NCI-H1048 (cell line): Measurements from ENCODE around the gene TMCO1.
A peak's percentile ranks its signal among the peaks of the same experiment; 100 is the strongest.
"Not testable (repeated sequence)": the region's sequence is repeated elsewhere in the genome, so short reads cannot be mapped to it uniquely, and the experiment has no call there.

ENCODE experiments used
- DNase-seq: peaks from one replicate; lab custom pipeline; 2025; lab: John Stamatoyannopoulos, UW

Gene TMCO1

GRCh38 chr1:165747632-165748447, 20.8 kb downstream of the TMCO1 start:
- no peak for DNase-seq

GRCh38 chr1:165744913-165745312, 23.8 kb downstream of the TMCO1 start:
- not testable (repeated sequence) for DNase-seq

GRCh38 chr1:165742194-165742593, 26.5 kb downstream of the TMCO1 start:
- no peak for DNase-seq

GRCh38 chr1:165738794-165739193, 29.9 kb downstream of the TMCO1 start:
- DNase-seq = no peak

- DNase-seq = no peak
Observed at GRCh38 chr1:165737196-165737595, 31.5 kb downstream of the TMCO1 start.

GRCh38 chr1:165734906-165735305, 33.8 kb downstream of the TMCO1 start:
- no peak for DNase-seq

- DNase-seq = no peak
Observed at GRCh38 chr1:165726841-165727240, 41.8 kb downstream of the TMCO1 start.

GRCh38 chr1:165726169-165726568, 42.5 kb downstream of the TMCO1 start:
- DNase-seq = no peak

GRCh38 chr1:165717918-165718515, 50.7 kb downstream of the TMCO1 start:
- DNase-seq = no peak

GRCh38 chr1:165716265-165717051, 52.2 kb downstream of the TMCO1 start:
- DNase-seq = not testable (repeated sequence)

GRCh38 chr1:165712764-165713163, 55.9 kb downstream of the TMCO1 start:
- no peak for DNase-seq

- no peak for DNase-seq
Observed at GRCh38 chr1:165707984-165708706, 60.5 kb downstream of the TMCO1 start.

- no peak for DNase-seq
Observed at GRCh38 chr1:165703648-165704047, 65.0 kb downstream of the TMCO1 start.

- DNase-seq = not testable (repeated sequence)
Observed at GRCh38 chr1:165701922-165702321, 66.7 kb downstream of the TMCO1 start.

GRCh38 chr1:165699577-165699976, 69.1 kb downstream of the TMCO1 start:
- no peak for DNase-seq

- no peak for DNase-seq
Observed at GRCh38 chr1:165698761-165699052, 70.0 kb downstream of the TMCO1 start.

- peak; percentile 69 for DNase-seq
Observed at GRCh38 chr1:165697881-165698760, 70.5 kb downstream of the TMCO1 start, which contains the start of gene ALDH9A1. Gene ALDH9A1 (minus strand): TSS chr1:165698562. CDS start chr1:165698558, 4 bp downstream.

GRCh38 chr1:165697491-165697880, 71.2 kb downstream of the TMCO1 start:
- no peak for DNase-seq

- no peak for DNase-seq
Observed at GRCh38 chr1:165696625-165697100, 72.0 kb downstream of the TMCO1 start.

- no peak for DNase-seq
Observed at GRCh38 chr1:165695031-165695430, 73.6 kb downstream of the TMCO1 start.

GRCh38 chr1:165688046-165688445, 80.6 kb downstream of the TMCO1 start:
- no peak for DNase-seq
